Glomerular visceral epithelial cell (primary cell): ENCODE measurements around the gene TMCO1.
"Not testable (repeated sequence)": the region's sequence is repeated elsewhere in the genome, so short reads cannot be mapped to it uniquely, and the experiment has no call there.

Experiments used
- DNase-seq: peaks from one replicate; pipeline ENCODE4 v3.0.0-alpha.2; 2016; ENCODE audit errors: extremely low spot score

TMCO1 gene

DNA sequence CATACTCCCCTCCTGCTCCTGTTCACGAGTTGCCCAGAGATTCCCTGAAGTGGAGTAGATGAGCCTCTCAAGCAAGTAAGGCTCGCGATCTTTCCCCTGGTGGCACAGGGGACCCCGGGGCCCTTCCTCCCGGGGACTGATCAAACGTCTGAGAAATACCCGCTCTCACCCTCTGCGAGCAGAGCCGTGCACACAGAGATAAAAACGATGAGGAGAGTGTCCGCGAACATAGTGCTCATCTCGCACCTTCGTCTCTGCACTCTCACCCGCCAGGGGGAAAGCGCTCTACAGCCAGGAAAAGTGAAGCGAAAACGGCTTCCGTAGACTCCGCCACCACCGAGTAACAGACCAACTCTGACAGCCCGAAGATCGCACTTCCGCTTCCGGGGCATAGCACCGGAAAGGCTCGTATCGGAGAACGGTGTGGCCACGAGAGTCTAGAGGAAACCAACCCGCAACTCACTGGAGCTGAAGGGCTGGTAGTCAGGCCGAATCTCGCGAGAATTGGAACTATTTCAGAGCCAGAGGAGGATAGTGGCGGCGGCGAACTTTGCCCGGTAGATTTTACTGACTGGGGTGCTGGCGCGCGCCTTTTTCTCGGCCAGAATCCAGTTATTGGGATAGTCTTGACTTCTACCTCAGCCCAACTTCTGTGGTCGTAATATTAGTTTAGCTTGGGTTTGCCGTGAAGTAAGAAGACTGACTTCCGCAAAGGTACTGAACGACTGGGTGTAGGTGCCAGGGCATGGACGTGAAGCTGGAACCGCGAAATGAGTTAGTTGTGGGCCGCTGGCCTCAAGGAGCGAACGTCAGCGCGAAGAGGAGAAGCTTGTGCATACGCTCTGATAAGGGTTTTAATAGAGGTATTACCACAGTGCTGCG lies at the start of gene TMCO1:
TSS of gene TMCO1 (minus strand) at position 356 of the 882 bp plus-strand sequence. CDS start at position 239, 117 bp downstream.
- DNase-seq: peak; percentile 98

DNA sequence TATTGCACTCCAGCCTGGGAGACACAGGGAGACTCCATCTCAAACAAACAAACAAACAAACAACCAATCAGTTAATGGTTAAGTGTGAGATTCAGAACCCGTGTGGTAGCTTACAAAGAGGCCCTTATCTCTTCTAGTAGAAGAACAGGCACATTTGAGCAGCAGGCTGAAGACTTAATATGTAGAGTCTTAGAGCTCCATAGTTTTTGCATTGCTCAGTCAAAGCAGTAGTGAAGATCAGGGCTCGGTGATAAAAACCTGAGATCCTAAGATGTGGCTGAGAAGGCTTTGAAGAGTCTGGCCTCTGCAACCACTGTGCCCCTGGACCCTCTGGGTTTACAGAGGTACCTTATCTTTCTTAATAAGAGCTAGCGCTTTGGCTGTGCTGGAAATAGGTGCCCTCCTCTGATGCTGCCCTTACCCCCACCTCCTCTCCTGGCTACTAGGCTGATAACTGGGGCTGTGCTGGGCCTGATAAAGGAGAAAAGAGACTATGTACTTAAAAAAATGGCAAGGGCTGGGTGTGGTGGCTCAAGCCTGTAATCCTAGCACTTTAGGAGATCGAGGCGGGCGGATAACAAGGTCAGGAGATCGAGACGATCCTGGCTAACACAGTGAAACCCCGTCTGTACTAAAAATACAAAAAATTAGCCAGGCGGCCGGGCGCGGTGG lies 48.3 kb upstream of the TMCO1 start:
- DNase-seq: no peak

GRCh38 chr1:165816157-165816556 lies 47.5 kb upstream of the TMCO1 start:
- no peak for DNase-seq

DNA sequence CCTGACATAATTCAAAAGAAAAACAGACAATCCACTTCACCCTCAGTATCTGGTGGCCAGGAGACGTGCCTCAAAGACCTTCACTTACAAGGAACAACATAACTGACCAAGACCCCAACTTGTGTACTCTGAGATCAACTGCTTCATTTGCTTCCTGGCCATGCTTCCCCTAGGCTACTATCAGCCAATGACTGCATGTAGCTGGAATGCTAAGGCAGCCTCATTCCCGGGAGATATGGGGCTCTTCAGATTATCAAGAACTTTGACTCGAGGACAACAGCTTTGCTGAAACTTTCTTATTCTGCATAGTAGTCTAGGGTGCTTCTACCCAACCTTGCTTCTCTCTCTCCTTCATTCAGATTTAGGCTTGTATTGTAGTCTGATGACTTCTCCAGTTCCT lies 47.1 kb upstream of the TMCO1 start:
- DNase-seq: no peak

DNA sequence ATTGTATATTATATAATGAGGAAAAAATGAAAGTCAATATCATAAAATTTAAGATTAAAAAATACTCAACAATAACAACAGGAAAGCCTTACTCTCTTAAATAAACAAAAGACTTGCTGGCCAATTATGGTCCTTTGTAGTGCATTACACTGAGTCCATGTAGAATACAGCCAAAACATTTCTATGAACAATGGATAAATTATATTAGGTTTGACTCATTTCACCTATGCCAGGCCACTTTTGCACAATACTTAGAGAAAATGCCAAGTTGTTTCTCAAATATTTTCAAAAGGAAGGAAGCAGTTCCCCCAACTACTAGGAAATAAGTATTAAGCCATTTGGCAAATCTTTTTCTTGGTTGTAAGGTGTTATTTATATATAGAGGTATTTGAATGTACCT lies 38.9 kb upstream of the TMCO1 start:
- no peak for DNase-seq

DNA sequence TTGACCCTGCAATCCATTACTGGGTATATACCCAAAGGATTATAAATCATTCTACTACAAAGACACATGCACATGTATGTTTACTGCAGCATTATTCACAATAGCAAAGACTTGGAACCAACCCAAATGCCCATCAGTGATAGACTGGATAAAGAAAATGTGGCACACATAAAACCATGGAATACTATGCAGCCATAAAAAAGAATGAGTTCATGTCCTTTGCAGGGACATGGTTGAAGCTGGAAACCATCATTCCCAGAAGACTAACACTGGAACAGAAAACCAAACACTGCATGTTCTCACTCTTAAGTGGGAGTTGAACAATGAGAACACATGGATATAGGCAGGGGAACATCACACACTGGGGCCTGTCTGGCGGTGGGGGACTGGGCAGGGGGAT lies 35.8 kb upstream of the TMCO1 start:
- not testable (repeated sequence) for DNase-seq

GRCh38 chr1:165799387-165799786 lies 30.7 kb upstream of the TMCO1 start:
- no peak for DNase-seq

DNA sequence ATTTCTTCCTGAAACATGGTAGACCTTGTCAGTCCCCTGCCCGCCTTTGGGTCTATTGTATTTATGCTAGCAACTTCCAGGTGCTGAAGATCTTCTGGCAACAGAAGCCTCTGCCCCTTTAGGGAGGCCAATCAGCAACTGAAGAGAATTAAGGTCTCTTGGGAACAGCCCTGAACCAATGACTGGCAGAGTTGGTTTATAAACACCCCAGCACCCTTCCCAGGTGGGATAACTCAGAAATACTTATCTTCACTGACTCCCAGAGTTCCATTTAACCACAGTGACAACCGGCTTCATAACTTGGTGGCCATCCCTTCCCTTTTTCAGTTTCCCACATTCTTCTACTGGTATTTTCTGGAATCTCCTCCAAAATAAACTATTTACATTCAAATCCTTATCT lies 27.2 kb upstream of the TMCO1 start:
- no peak for DNase-seq

DNA sequence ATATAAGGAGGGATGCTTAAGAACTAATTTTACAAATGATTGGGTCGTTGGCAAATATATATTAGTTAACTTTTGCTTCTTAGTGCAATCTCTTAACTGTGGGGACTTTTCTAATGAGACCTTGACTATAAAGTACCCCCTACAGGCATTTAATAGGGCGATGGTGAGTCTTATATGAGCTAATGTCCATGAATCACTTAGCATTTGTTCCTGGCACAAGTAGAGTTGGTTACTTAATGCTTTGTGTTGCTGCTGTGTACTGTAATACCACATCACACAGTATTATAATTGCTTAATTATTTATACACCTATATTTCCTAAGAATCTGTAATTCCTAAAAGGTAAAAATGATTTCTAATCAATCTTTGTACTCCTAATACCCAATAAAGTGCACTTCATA lies 25.3 kb upstream of the TMCO1 start:
- no peak for DNase-seq

DNA sequence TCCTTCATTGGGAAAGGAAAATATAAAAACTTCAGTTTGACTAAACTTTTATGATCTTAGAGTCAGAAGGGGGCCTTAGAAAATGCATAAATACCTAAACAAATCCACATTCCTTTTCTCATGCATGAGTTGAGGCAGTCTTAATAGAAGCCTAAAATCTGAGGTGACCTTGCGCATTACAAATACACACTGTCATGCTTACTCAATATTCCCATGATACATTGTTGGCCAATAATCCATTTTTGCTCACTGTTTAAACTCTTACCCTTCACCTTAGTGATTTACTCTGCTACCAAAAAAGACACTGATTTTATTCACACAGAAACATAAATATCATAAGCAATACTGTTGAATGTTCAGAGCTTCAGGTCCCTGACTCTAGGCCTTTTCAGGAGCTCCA lies 19.1 kb upstream of the TMCO1 start:
- DNase-seq: no peak

DNA sequence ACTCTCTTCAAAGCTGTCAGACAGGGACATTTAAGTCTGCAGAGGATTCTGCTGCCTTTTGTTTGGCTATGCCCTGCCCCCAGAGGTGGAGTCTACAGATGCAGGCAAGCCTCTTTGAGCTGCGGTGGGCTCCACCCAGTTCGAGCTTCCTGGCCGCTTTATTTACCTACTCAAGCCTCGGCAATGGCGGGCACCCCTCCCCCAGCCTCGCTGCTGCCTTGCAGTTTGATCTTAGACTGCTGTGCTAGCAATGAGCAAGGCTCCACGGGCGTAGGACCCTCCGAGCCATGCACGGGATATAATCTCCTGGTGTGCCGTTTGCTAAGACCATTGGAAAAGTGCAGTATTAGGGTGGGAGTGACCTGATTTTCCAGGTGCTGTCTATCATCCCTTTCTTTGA lies 14.9 kb upstream of the TMCO1 start:
- DNase-seq: not testable (repeated sequence)

DNA sequence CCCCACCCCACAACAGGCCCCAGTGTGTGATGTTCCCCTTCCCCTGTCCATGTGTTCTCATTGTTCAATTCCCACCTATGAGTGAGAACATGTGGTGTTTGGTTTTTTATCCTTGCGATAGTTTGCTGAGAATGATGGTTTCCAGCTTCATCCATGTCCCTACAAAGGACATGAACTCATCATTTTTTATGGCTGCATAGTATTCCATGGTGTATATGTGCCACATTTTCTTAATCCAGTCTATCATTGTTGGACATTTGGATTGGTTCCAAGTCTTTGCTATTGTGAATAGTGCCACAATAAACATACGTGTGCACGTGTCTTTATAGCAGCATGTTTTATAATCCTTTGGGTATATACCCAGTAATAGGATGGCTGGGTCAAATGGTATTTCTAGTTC lies 9.5 kb upstream of the TMCO1 start:
- not testable (repeated sequence) for DNase-seq

DNA sequence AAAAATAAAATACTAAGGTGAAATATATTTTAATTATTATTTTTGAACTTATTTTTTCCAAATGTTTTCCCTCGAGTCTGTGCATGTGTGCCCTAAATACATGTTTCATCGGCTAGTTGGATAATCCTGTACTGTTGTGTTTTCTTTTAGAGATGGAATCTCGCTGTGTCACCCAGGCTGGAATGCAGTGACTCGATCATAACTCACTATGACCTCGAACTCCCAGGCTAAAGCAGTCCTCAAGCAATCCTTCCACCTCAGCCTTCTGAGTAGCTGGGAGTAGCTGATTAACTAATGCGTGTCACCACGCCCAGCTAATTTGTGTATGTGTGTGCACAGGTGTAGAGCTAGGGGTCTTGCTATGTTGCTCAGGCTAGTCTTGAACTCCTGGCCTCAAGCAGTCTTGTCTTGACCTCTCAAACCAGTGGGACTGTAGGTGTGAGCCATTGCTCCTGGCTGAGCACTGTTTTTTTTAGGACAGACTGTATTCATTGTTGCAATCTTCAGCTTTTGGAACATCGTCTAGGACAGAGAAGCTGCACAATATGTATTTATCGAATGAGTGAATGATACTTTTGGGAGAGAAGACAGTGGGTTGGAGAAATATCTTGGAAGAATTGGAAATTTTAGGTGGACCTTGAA lies 4.8 kb upstream of the TMCO1 start:
- peak; percentile 73 for DNase-seq

DNA sequence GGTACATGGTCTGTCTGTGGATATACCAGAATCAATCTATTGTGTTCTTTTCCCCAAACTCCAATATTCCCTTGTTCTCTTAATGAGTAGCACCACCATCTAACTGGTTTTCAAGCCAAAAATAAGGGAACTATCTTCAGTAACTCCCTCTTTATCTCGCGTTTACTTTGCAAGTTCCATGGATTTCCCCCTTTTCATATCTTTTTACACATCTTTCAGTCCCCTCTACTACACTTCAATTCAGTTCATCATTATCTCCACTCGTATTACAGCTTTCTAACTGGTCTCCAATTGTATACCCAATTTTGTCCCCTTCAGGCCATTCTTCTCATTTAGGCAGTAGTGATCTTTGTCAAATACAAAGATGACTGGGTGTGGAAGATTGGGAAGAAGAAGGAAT lies 4.1 kb upstream of the TMCO1 start:
- no peak for DNase-seq

- DNase-seq: no peak
Observed at GRCh38 chr1:165764277-165764676, 4.4 kb downstream of the TMCO1 start.

DNA sequence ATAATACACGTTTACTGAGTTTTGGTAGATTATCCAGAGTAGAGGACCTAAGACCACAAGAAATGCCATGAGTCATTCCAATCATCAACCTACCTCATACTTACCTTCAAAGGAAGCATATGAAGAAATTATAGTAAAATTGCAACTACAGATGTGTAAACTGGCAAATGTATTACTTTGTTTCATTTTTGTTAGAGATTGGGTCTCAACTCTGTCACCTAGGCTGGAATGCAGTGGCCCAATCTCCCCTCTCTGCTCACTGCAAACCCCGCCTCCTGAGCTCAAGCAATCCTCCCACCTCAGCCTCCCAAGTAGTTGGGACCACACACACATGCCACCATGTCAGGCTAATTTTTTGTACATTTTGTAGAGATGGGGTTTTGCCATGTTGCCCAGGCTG lies 5.2 kb downstream of the TMCO1 start:
- DNase-seq: no peak

- no peak for DNase-seq
Observed at GRCh38 chr1:165762725-165763124, 5.9 kb downstream of the TMCO1 start.

DNA sequence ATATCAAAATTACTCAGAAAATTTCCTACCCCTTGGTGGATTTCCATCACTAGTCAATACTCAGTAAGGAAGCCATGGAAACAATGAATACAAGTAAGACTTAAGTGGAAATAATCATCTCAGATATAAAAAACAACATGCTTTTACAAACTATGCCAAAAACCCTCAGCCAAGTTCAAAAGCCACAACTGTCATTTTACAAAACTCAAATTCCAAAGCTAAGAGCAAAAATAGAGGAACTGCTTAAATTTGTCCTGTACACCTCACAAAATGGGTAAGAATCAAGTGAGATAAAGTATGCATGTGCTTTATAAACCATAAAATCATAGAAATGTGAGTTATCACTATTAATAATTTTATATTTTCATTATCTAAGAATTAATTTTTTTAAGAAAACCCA lies 9.6 kb downstream of the TMCO1 start:
- no peak for DNase-seq

- DNase-seq: no peak
Observed at GRCh38 chr1:165755393-165756010, 13.2 kb downstream of the TMCO1 start.

DNA sequence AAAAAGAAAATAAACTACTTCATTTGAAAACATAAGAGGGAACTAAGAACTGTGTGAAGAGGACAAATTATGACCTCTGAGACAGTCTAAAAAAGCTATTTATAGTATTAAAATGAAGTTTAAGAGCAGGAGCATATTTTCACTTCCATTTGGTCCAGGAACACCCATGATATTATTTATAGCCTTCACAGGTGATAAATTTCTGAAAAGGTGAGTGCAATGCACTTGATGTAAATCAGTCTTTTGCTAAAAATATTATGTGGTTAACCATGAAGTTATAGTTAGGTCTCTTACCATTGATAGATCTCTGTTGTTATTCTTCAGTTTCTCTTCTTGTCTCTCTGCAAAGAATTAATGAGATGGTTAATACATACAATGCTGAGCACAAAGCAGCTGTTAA lies 14.7 kb downstream of the TMCO1 start:
- no peak for DNase-seq

- DNase-seq: no peak
Observed at GRCh38 chr1:165748550-165748949, 20.1 kb downstream of the TMCO1 start.
